H9 (cell line): Measurements from ENCODE around the gene SUMF1. TPM values are rescaled to one million over a fixed set of nuclear protein-coding genes. Genes with fewer than 3 reads are reported as not detected.

ENCODE experiments used
- DNase-seq: peaks from one replicate; pipeline ENCODE4 v3.0.0-alpha.2; 2017
- H2AFZ ChIP-seq: one replicate; pipeline ENCODE4 v1.6.1; 2013; ENCODE audit warnings: mild to moderate bottlenecking, low read length, control low read depth, moderate library complexity
- H2AK5ac ChIP-seq: 2 replicates; pipeline ENCODE4 v1.6.1; 2013; ENCODE audit warnings: low read length, control low read depth, mixed read lengths; ENCODE audit not compliant: insufficient read length
- H2BK120ac ChIP-seq: one replicate; pipeline ENCODE4 v1.6.1; 2013; ENCODE audit warnings: low read depth, mild to moderate bottlenecking, low read length, control low read depth, inconsistent platforms; ENCODE audit not compliant: poor library complexity, severe bottlenecking
- H2BK12ac ChIP-seq: 2 replicates; pipeline ENCODE4 v1.6.1; 2013; ENCODE audit warnings: low read length, control low read depth, mixed read lengths, low read depth; ENCODE audit not compliant: insufficient read length
- H2BK15ac ChIP-seq: 2 replicates; pipeline ENCODE4 v1.6.1; 2013; ENCODE audit warnings: low read depth, low read length, control low read depth
- H2BK20ac ChIP-seq: one replicate; pipeline ENCODE4 v1.6.1; 2013; ENCODE audit warnings: low read depth, mild to moderate bottlenecking, low read length, control low read depth, inconsistent platforms; ENCODE audit not compliant: poor library complexity, severe bottlenecking
- H2BK5ac ChIP-seq: 2 replicates; pipeline ENCODE4 v1.6.1; 2013; ENCODE audit warnings: low read length, control low read depth, mixed read lengths; ENCODE audit not compliant: insufficient read length
- H3K14ac ChIP-seq: 2 replicates; pipeline ENCODE4 v1.6.1; 2013; ENCODE audit warnings: low read length, control low read depth; ENCODE audit not compliant: insufficient read depth
- H3K18ac ChIP-seq: 2 replicates; pipeline ENCODE4 v1.6.1; 2013; ENCODE audit warnings: low read depth, mild to moderate bottlenecking, mixed read lengths, low read length, control low read depth; ENCODE audit not compliant: insufficient read length
- H3K23ac ChIP-seq: 2 replicates; pipeline ENCODE4 v1.6.1; 2013; ENCODE audit warnings: low read length, control low read depth, mixed read lengths, low read depth; ENCODE audit not compliant: insufficient read length
- H3K23me2 ChIP-seq: 2 replicates; pipeline ENCODE4 v1.6.1; 2013; ENCODE audit warnings: low read depth, mild to moderate bottlenecking, mixed read lengths, low read length, control low read depth; ENCODE audit not compliant: insufficient read length, poor library complexity, severe bottlenecking
- H3K27ac ChIP-seq: 2 replicates; pipeline ENCODE4 v1.5.1; 2013; ENCODE audit warnings: low read length, control low read depth, mixed read lengths, low read depth; ENCODE audit not compliant: insufficient read length
- H3K27me3 ChIP-seq: 2 replicates; pipeline ENCODE4 v1.6.1; 2013; ENCODE audit warnings: low read length, control low read depth, inconsistent platforms; ENCODE audit not compliant: insufficient read depth
- H3K4ac ChIP-seq: 2 replicates; pipeline ENCODE4 v1.6.1; 2013; ENCODE audit warnings: low read depth, mild to moderate bottlenecking, control low read depth, inconsistent platforms, low read length, moderate library complexity
- H3K4me1 ChIP-seq: 2 replicates; pipeline ENCODE4 v1.6.1; 2013; ENCODE audit warnings: low read length, control low read depth, inconsistent platforms; ENCODE audit not compliant: insufficient read depth
- H3K4me2 ChIP-seq: 2 replicates; pipeline ENCODE4 v1.6.1; 2013; ENCODE audit warnings: low read length, control low read depth, mixed read lengths; ENCODE audit not compliant: insufficient read length, insufficient read depth
- H3K56ac ChIP-seq: 2 replicates; pipeline ENCODE4 v1.6.1; 2013; ENCODE audit warnings: low read depth, mild to moderate bottlenecking, mixed read lengths, low read length, control low read depth; ENCODE audit not compliant: insufficient read length
- H3K79me1 ChIP-seq: 2 replicates; pipeline ENCODE4 v1.6.1; 2013; ENCODE audit warnings: low read depth, mild to moderate bottlenecking, moderate library complexity, low read length, control low read depth, inconsistent platforms; ENCODE audit not compliant: insufficient read depth, poor library complexity, severe bottlenecking
- H3K79me2 ChIP-seq: 2 replicates; pipeline ENCODE4 v1.6.1; 2013; ENCODE audit warnings: low read length, control low read depth, inconsistent platforms; ENCODE audit not compliant: insufficient read depth
- H3K9ac ChIP-seq: 2 replicates; pipeline ENCODE4 v1.6.1; 2013; ENCODE audit warnings: low read length, control low read depth, mixed read lengths; ENCODE audit not compliant: insufficient read length; ENCODE audit errors: extremely low read depth
- H3K9me3 ChIP-seq: one replicate; pipeline ENCODE4 v1.6.1; 2013; ENCODE audit warnings: low read depth, low read length, inconsistent platforms; ENCODE audit not compliant: control insufficient read depth
- H3T11ph ChIP-seq: one replicate; pipeline ENCODE4 v1.6.1; 2013; ENCODE audit warnings: mild to moderate bottlenecking, low read length, control low read depth, inconsistent platforms
- H4K20me1 ChIP-seq: one replicate; pipeline ENCODE4 v1.6.1; 2013; ENCODE audit not compliant: control insufficient read depth, insufficient read length, insufficient read depth
- H4K5ac ChIP-seq: 2 replicates; pipeline ENCODE4 v1.6.1; 2013; ENCODE audit warnings: low read depth, mild to moderate bottlenecking, mixed read lengths, low read length, control low read depth; ENCODE audit not compliant: insufficient read length
- H4K8ac ChIP-seq: replicated peaks from 2 replicates; pipeline ENCODE4 v1.6.1; 2013; ENCODE audit warnings: low read length, control low read depth, mixed read lengths, low read depth; ENCODE audit not compliant: insufficient read length
- H4K91ac ChIP-seq: 2 replicates; pipeline ENCODE4 v1.6.1; 2013; ENCODE audit warnings: low read depth, mild to moderate bottlenecking, moderate library complexity, mixed read lengths, low read length, control low read depth; ENCODE audit not compliant: insufficient read length
- H3K27ac Mint-ChIP-seq, 3 experiments: 2 replicates in 2 of 3; 3 replicates in 1 of 3; pipeline ENCODE4 v1.8.0; 2020 to 2021; ENCODE audit warnings: mixed read lengths in 3 of 3, mild to moderate bottlenecking in 1 of 3, moderate library complexity in 1 of 3
- H3K27me3 Mint-ChIP-seq: 2 replicates; pipeline ENCODE4 v1.8.0; 2021; ENCODE audit warnings: low read depth, mild to moderate bottlenecking, moderate library complexity, mixed read lengths
- H3K36me3 Mint-ChIP-seq, 3 experiments: 2 replicates in 2 of 3; 3 replicates in 1 of 3; pipeline ENCODE4 v1.8.0; 2020 to 2021; ENCODE audit warnings: low read depth in 3 of 3, mixed read lengths in 3 of 3; ENCODE audit not compliant: insufficient read depth in 1 of 3
- H3K4me1 Mint-ChIP-seq, 2 experiments: 2 replicates each; pipeline ENCODE4 v1.8.0; 2020; ENCODE audit warnings: mixed read lengths in 2 of 2
- H3K4me3 Mint-ChIP-seq, 2 experiments: 2 replicates in 1 of 2; 3 replicates in 1 of 2; pipeline ENCODE4 v1.8.0; 2020 to 2021; ENCODE audit warnings: mild to moderate bottlenecking in 2 of 2, mixed read lengths in 2 of 2, moderate library complexity in 1 of 2
- H3K9me3 Mint-ChIP-seq, 2 experiments: 2 replicates in 1 of 2; 3 replicates in 1 of 2; pipeline ENCODE4 v1.8.0; 2020; ENCODE audit warnings: mild to moderate bottlenecking in 2 of 2, mixed read lengths in 2 of 2, moderate library complexity in 1 of 2
- WGBS: extraction: QIAGEN DNeasy Blood & Tissue Kit; methylation state at CpG from one replicate; pipeline ENCODE4 v1.1.7; 2013; ENCODE audit warnings: missing lambda C conversion rate, low lambda C conversion rate, mixed read lengths; ENCODE audit not compliant: insufficient read length; ENCODE audit errors: extremely low coverage; 5-methylcytosine and 5-hydroxymethylcytosine counted together
- total RNA-seq: library from RNA; stranded (reverse); gene quantifications from 2 replicates; pipeline ENCODE4 v1.2.1, GENCODE V29; 2021
- TF ChIP-seq, protein P1 (sequence below): fragments of 200-600 bp; sonication (generic); conservative IDR thresholded peaks from 3 replicates; pipeline ENCODE4 v1.8.0; 2021; ENCODE audit warnings: antibody characterized with exemption, mild to moderate bottlenecking

SUMF1 gene
- total RNA-seq, 1 experiment from 2014 or later: 9.5 TPM

DNA sequence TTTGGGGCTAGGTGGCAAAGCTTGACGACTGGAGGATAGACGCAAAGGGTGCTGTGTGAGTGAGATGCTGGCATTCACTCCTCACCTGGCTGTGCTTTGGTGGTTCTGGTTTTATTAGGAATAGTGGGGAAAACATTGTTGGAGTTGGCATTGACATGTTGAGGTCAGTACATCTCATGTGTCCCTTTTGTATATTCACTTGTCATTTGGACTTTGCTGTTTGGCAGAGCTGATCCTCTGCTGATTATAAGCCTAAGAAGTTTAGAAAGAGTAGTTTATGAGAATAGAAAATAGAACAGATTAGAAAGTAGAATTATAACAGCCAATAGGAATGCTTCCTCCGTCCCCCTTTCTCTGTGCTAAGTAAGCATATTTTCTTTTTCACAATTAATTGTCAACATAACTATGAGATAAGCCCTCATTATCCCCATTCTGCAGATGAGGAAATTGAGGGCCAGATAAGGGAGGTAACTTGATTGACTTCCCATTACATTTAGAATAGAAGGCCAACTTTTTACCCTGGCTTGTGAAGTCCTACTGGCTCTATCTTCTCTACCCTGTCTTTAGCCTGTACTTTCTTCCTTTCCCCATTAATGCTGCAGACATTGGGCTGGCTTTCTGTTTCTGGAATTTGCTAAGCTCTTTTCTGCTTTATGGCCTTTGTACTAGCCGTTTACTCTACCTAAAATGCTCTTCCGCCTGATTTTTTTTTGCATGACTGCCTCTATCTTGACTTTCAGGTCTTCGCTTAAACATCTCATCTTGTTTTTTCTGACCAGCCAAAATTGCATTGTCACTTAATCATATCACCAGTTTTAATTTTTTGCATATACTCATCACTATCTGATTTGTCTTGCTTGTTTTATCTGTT is 38.9 kb upstream of the SUMF1 start:
- Histone ChIP-seq H2BK20ac (no peak overlapping the region), H3K14ac (no peak overlapping the region), H4K91ac (no peak overlapping the region), H3T11ph (no peak overlapping the region), H2BK15ac (no peak overlapping the region), H3K18ac (no peak overlapping the region), H4K5ac (no peak overlapping the region), H3K79me2 (no peaks in the 10 kb centered on the region), H3K4me2 (no peak overlapping the region), H3K79me1 (no peaks in the 10 kb centered on the region), H3K56ac (no peak overlapping the region), H3K9me3 (no peaks in the 10 kb centered on the region), H4K8ac (no peak overlapping the region), H2BK5ac (no peak overlapping the region), H2BK120ac (no peak overlapping the region), H3K4ac (no peak overlapping the region), H3K27ac (no peak overlapping the region), H2AFZ (no peak overlapping the region), H3K23ac (no peak overlapping the region), H3K4me1 (peaks cover 4% of the 10 kb centered on the region; the same call in 1 of the 2 replicates), H2AK5ac (no peak overlapping the region), H3K27me3 (no peaks in the 10 kb centered on the region), H3K9ac (no peak overlapping the region), H2BK12ac (no peak overlapping the region), H3K23me2 (no peaks in the 10 kb centered on the region), H4K20me1 (no peaks in the 10 kb centered on the region)
- no CpG with 5 or more reads among the region's 6 CpGs for WGBS
- H3K27me3 Mint-ChIP-seq: no peaks in the 10 kb centered on the region
- no peak overlapping the region for H3K4me3 Mint-ChIP-seq
- H3K27ac Mint-ChIP-seq: no peak overlapping the region
- TF ChIP-seq, protein P1, sequence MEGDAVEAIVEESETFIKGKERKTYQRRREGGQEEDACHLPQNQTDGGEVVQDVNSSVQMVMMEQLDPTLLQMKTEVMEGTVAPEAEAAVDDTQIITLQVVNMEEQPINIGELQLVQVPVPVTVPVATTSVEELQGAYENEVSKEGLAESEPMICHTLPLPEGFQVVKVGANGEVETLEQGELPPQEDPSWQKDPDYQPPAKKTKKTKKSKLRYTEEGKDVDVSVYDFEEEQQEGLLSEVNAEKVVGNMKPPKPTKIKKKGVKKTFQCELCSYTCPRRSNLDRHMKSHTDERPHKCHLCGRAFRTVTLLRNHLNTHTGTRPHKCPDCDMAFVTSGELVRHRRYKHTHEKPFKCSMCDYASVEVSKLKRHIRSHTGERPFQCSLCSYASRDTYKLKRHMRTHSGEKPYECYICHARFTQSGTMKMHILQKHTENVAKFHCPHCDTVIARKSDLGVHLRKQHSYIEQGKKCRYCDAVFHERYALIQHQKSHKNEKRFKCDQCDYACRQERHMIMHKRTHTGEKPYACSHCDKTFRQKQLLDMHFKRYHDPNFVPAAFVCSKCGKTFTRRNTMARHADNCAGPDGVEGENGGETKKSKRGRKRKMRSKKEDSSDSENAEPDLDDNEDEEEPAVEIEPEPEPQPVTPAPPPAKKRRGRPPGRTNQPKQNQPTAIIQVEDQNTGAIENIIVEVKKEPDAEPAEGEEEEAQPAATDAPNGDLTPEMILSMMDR: no peak
- peaks cover 5 to 25% of the 10 kb centered on the region in 2 experiments for H3K4me1 Mint-ChIP-seq
- DNase-seq: no peak
- no peaks in the 10 kb centered on the region for H3K36me3 Mint-ChIP-seq
- no peaks in the 10 kb centered on the region for H3K9me3 Mint-ChIP-seq
